Ishikawa (cell line): ENCODE results near the gene SDK1.

Source experiments
- CEBPB ChIP-seq: IDR thresholded peaks from 2 replicates; pipeline ENCODE4 v1.6.1; 2012
- CREB1 ChIP-seq: IDR thresholded peaks from 2 replicates; pipeline ENCODE4 v1.6.1; 2012; ENCODE audit warnings: low read depth
- EGR1 ChIP-seq: IDR thresholded peaks from 2 replicates; pipeline ENCODE4 v1.6.1; 2012
- EP300 ChIP-seq: IDR thresholded peaks from 2 replicates; pipeline ENCODE4 v1.6.1; 2012; ENCODE audit warnings: borderline replicate concordance
- FOXM1 ChIP-seq: IDR thresholded peaks from 2 replicates; pipeline ENCODE4 v1.6.1; 2012; ENCODE audit warnings: low read depth, borderline replicate concordance
- NFIC ChIP-seq: IDR thresholded peaks from 2 replicates; pipeline ENCODE4 v1.6.1; 2012
- RAD21 ChIP-seq: IDR thresholded peaks from 2 replicates; pipeline ENCODE4 v1.6.1; 2012; ENCODE audit warnings: low read depth
- TAF1 ChIP-seq: IDR thresholded peaks from 2 replicates; pipeline ENCODE4 v1.6.1; 2012; ENCODE audit warnings: low read depth, mild to moderate bottlenecking
- TCF12 ChIP-seq: IDR thresholded peaks from 2 replicates; pipeline ENCODE4 v1.6.1; 2012; ENCODE audit warnings: low read depth
- TEAD4 ChIP-seq: IDR thresholded peaks from 2 replicates; pipeline ENCODE4 v1.6.1; 2012
- YY1 ChIP-seq: IDR thresholded peaks from 2 replicates; pipeline ENCODE4 v1.6.1; 2012; ENCODE audit warnings: low read depth
- ZBTB7A ChIP-seq: IDR thresholded peaks from 2 replicates; pipeline ENCODE4 v1.6.1; 2012; ENCODE audit warnings: low read depth
- TF ChIP-seq, protein P1 (sequence below): IDR thresholded peaks from 2 replicates; pipeline ENCODE4 v1.6.1; 2012
- TF ChIP-seq, protein P2 (sequence below): IDR thresholded peaks from 2 replicates; pipeline ENCODE4 v1.6.1; 2012
- TF ChIP-seq, protein P3 (sequence below): IDR thresholded peaks from 2 replicates; pipeline ENCODE4 v1.6.1; 2012; ENCODE audit warnings: low read depth, mild to moderate bottlenecking

The SDK1 gene

DNA sequence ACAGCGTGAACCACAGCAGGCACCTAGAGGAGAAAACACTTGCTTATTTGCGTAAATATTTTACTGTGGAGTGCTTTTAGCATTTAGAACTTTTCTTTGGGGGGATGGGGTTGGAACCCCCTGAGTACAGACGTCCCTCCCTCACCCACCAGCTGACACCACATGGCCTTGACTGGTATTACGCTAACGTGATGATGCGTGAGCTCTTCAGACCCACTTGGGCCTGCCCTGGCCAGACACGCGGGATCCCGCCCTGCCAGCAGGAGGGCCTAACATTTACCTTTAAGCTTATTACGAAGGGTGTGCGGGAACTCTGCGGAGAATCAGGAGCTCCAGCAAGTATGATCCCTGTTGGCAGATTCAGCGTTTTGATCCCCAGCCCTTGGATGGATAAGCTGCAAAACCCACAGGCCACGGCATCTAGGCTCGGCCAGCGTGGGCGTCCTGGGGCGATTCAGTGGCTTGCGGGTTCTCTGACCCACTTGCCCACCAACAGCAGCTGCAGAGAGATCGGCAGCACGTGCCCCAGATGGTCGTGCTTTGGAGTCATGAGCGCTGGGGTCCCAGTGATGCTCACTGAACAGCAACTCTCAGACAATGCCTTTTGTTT, 835.6 kb downstream of the SDK1 start:
- TF ChIP-seq, protein P1, sequence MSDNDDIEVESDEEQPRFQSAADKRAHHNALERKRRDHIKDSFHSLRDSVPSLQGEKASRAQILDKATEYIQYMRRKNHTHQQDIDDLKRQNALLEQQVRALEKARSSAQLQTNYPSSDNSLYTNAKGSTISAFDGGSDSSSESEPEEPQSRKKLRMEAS = no peak
- TF ChIP-seq, protein P2, sequence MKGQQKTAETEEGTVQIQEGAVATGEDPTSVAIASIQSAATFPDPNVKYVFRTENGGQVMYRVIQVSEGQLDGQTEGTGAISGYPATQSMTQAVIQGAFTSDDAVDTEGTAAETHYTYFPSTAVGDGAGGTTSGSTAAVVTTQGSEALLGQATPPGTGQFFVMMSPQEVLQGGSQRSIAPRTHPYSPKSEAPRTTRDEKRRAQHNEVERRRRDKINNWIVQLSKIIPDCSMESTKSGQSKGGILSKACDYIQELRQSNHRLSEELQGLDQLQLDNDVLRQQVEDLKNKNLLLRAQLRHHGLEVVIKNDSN = no peak
- TF ChIP-seq ZBTB7A (no peak), RAD21 (no peak)

DNA sequence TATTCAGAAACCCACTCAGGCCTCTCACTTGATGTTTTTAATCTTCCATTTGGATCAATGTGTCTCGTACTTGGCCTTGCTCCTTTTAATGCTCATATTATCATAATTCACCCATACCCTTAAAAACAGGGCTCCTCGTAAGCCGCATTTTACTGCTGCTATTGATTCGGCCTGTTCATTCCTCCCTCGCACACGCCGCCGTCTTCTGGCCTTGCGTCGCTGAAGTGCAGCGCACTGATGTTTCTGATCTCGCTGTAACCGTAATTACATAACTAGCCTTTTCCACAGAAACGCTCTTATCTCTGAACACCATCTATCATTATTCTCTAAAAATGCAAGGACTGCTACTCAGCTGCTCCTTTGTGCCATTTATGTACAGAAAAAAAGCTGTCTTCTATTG, 836.5 kb downstream of the SDK1 start:
- TF ChIP-seq CEBPB (no peak), TAF1 (no peak), YY1 (no peak), EGR1 (no peak), TEAD4 (no peak), EP300 (no peak), FOXM1 (no peak), RAD21 (no peak), CREB1 (no peak), ZBTB7A (no peak)
- TF ChIP-seq, protein P1 = no peak
- TF ChIP-seq, protein P3, sequence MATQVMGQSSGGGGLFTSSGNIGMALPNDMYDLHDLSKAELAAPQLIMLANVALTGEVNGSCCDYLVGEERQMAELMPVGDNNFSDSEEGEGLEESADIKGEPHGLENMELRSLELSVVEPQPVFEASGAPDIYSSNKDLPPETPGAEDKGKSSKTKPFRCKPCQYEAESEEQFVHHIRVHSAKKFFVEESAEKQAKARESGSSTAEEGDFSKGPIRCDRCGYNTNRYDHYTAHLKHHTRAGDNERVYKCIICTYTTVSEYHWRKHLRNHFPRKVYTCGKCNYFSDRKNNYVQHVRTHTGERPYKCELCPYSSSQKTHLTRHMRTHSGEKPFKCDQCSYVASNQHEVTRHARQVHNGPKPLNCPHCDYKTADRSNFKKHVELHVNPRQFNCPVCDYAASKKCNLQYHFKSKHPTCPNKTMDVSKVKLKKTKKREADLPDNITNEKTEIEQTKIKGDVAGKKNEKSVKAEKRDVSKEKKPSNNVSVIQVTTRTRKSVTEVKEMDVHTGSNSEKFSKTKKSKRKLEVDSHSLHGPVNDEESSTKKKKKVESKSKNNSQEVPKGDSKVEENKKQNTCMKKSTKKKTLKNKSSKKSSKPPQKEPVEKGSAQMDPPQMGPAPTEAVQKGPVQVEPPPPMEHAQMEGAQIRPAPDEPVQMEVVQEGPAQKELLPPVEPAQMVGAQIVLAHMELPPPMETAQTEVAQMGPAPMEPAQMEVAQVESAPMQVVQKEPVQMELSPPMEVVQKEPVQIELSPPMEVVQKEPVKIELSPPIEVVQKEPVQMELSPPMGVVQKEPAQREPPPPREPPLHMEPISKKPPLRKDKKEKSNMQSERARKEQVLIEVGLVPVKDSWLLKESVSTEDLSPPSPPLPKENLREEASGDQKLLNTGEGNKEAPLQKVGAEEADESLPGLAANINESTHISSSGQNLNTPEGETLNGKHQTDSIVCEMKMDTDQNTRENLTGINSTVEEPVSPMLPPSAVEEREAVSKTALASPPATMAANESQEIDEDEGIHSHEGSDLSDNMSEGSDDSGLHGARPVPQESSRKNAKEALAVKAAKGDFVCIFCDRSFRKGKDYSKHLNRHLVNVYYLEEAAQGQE = no peak
- TF ChIP-seq, protein P2 = no peak

DNA sequence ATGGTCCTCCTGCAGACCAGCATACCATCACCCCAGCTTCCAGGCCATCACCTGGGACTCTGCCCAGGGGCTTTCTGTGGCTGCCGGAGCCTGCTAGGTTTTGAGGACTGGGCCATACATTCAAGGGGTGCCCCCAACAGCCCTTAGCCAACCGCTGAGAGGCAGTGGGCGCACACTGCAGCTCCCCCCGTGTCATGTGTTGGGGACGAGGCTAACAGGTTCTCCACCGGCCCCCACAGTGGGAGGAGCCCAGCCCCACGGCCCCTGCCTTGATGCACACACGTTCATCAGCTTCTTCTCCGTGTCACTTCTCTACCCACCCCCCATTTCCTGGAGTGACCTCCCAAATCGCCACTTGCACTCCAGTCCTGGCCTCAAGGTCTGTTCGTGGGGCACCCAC, 837.8 kb downstream of the SDK1 start:
- TF ChIP-seq RAD21 (no peak), TCF12 (no peak)
- TF ChIP-seq, protein P1 = no peak

DNA sequence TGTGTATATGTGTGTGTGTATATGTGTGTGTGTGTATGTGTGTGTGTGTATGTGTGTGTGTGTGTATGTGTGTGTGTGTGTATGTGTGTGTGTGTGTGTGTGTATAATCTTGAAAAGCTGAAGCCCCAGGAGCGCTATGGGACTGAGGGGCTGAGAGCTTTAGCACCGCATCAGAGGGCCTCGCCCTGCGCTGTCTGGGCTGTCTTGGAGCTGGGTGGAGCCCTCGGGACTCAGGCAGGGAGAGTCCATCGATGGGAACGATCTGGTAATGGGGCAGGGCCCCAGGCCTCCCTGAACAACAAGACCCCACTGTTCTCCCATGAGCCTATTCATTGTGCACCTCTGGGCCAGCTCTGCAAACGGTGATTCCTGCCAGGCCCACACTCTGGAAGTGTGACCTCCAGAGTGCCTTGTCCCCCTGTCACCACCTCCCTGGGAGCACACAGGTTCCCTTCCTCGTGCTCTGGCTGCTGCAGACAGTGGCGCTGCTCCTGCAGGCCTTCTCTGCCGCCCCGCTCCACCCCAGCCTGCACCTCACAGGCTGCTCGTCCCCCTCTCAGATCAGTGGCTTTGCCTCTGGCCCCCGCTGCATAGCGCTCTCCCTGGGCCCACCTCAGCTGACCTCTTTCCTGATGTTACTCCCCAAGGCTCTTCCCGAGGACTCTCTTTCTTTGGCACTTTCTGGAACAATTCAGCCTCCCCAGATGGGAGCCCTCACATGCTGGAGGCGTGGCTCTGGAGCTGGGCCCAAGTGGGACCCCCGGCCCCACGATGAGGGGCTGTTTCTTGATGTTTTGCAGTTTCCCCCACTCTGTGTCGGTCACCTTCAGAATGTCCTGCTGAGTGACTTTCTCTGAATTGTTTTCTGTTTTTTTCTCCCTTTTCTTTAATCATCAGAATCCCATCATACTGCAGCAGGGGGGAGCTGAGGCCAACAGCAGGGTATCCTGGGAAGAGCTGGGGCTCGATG, 838.9 kb downstream of the SDK1 start:
- TF ChIP-seq EGR1 = no peak
- no peak for TF ChIP-seq TAF1
- TF ChIP-seq FOXM1 = no peak
- TF ChIP-seq, protein P2 = no peak
- TF ChIP-seq EP300 = no peak
- no peak for TF ChIP-seq YY1
- no peak for TF ChIP-seq TCF12
- no peak for TF ChIP-seq ZBTB7A
- TF ChIP-seq CEBPB = no peak
- TF ChIP-seq, protein P1 = no peak
- TF ChIP-seq, protein P3 = no peak
- no peak for TF ChIP-seq RAD21
- no peak for TF ChIP-seq CREB1

DNA sequence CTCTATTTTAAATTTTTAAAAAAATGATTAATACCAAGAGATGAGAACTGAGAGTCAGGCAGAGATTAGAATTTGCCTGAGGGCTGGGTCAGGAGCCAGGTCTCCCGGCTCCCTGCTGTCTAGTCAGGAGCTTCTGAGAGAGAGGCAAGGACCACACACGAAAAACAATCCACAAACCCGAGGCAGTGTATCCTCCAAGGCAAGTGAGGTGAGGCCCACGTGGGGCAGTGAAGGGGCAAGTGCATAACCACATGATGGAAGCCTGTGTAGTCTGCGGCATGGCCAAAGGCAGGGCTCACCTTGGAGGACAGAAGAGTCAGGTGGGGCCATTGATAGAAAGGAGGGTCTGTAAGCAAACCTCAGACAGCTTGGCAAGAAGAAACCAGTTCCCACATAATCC, 839.9 kb downstream of the SDK1 start:
- TF ChIP-seq, protein P3 = no peak
- TF ChIP-seq RAD21 (no peak), NFIC (no peak), TCF12 (no peak), TAF1 (no peak), YY1 (no peak), EP300 (no peak), ZBTB7A (no peak), CREB1 (no peak), CEBPB (no peak), EGR1 (no peak), FOXM1 (no peak), TEAD4 (no peak)
- TF ChIP-seq, protein P1 = no peak
- TF ChIP-seq, protein P2 = no peak
